HepG2 (cell line): ENCODE measurements around the gene SALL4. TPM values are rescaled to one million over a fixed set of nuclear protein-coding genes. Genes with fewer than 3 reads are reported as not detected.
A peak's percentile ranks its signal among the peaks of the same experiment; 100 is the strongest.

ENCODE experiments used
- ATF7 ChIP-seq, 2 experiments: fragments of 450-650 bp in 1 of 2; sonication (generic) in 1 of 2; formaldehyde crosslinking in 1 of 2; IDR thresholded peaks; 2 replicates each; pipeline versions ENCODE4 v1.4.0 to v1.6.1; 2016 to 2020; ENCODE audit warnings: antibody characterized with exemption in 1 of 2, mild to moderate bottlenecking in 1 of 2, missing genetic modification reagents in 1 of 2
- CBX1 ChIP-seq: IDR thresholded peaks from one replicate; pipeline ENCODE4 v1.6.1; 2016; ENCODE audit warnings: antibody characterized with exemption, low read depth
- ELF3 ChIP-seq: IDR thresholded peaks from 2 replicates; pipeline ENCODE4 v1.6.1; 2016; ENCODE audit warnings: missing genetic modification reagents, missing compliant biosample characterization
- FOSL2 ChIP-seq: sonication (generic); formaldehyde crosslinking; IDR thresholded peaks from 2 replicates; pipeline ENCODE4 v1.4.0; 2020; ENCODE audit warnings: missing genetic modification reagents
- JUN ChIP-seq: sonication (generic); formaldehyde crosslinking; IDR thresholded peaks from 2 replicates; pipeline ENCODE4 v1.4.0; 2020; ENCODE audit warnings: mild to moderate bottlenecking, missing genetic modification reagents
- KLF12 ChIP-seq: sonication (generic); formaldehyde crosslinking; IDR thresholded peaks from 2 replicates; pipeline ENCODE4 v1.4.0; 2020; ENCODE audit warnings: missing genetic modification reagents, borderline replicate concordance
- MED1 ChIP-seq: sonication (generic); formaldehyde crosslinking; IDR thresholded peaks from 2 replicates; pipeline ENCODE4 v1.4.0; 2020; ENCODE audit warnings: missing genetic modification reagents
- NPAS2 ChIP-seq: sonication (generic); formaldehyde crosslinking; IDR thresholded peaks from 2 replicates; pipeline ENCODE4 v1.8.0; 2022; ENCODE audit warnings: mild to moderate bottlenecking, missing genetic modification reagents, borderline replicate concordance
- TOE1 ChIP-seq: sonication (generic); formaldehyde crosslinking; IDR thresholded peaks from 2 replicates; pipeline ENCODE4 v1.4.0; 2020; ENCODE audit warnings: mild to moderate bottlenecking, missing genetic modification reagents
- ZNF160 ChIP-seq: sonication (generic); formaldehyde crosslinking; IDR thresholded peaks from 2 replicates; pipeline ENCODE4 v1.8.0; 2022; ENCODE audit warnings: mild to moderate bottlenecking, inconsistent platforms, missing genetic modification reagents
- ZNF256 ChIP-seq: sonication (generic); formaldehyde crosslinking; conservative IDR thresholded peaks from 2 replicates; pipeline ENCODE4 v1.4.0; 2020; ENCODE audit warnings: missing genetic modification reagents
- ZNF367 ChIP-seq: sonication (generic); formaldehyde crosslinking; IDR thresholded peaks from 2 replicates; pipeline ENCODE4 v1.4.0; 2020; ENCODE audit warnings: missing genetic modification reagents, borderline replicate concordance
- ZNF550 ChIP-seq: sonication (generic); formaldehyde crosslinking; IDR thresholded peaks from 2 replicates; pipeline ENCODE4 v1.4.0; 2020; ENCODE audit warnings: mild to moderate bottlenecking, missing genetic modification reagents, borderline replicate concordance
- polyA plus RNA-seq, 8 experiments: library from polyadenylated mRNA; depleted of rRNA in 3 of 8; stranded (reverse) in 7 of 8; unstranded in 1 of 8; fragments of >200 nt; fragmentation: Illumina TruSeq in 4 of 8; extraction: Trizol in 4 of 8; gene quantifications; 2 replicates each; pipeline versions ENCODE4 v1.2.1 to v1.2.3, GENCODE V29; 2011 to 2016; ENCODE audit warnings: low read depth in 4 of 8, missing spikeins in 1 of 8, mixed read lengths in 1 of 8; ENCODE audit not compliant: insufficient read depth in 1 of 8
- total RNA-seq, 5 experiments: library from RNA; depleted of rRNA; stranded (reverse); fragments of >200 nt; fragmentation: Illumina TruSeq; extraction: Trizol; gene quantifications; 2 replicates each; pipeline ENCODE4 v1.2.3, GENCODE V29; 2016; ENCODE audit warnings: low read depth in 1 of 5
- TF ChIP-seq, protein P1 (sequence below), 2 experiments: sonication (generic) in 1 of 2; formaldehyde crosslinking in 1 of 2; IDR thresholded peaks; 2 replicates each; pipeline versions ENCODE4 v1.4.0 to v1.6.1; 2016 to 2020; ENCODE audit warnings: borderline replicate concordance in 1 of 2, low read depth in 1 of 2, mild to moderate bottlenecking in 1 of 2, missing genetic modification reagents in 1 of 2
- TF ChIP-seq, protein P2 (sequence below): sonication (generic); formaldehyde crosslinking; conservative IDR thresholded peaks from 2 replicates; pipeline ENCODE4 v1.5.0; 2020; ENCODE audit warnings: missing genetic modification reagents
- TF ChIP-seq, protein P3 (sequence below): IDR thresholded peaks from 2 replicates; pipeline ENCODE4 v1.4.0; 2020; ENCODE audit warnings: mild to moderate bottlenecking, missing genetic modification reagents
- TF ChIP-seq, protein P4 (sequence below): sonication (generic); formaldehyde crosslinking; IDR thresholded peaks from 2 replicates; pipeline ENCODE4 v1.5.0; 2020; ENCODE audit warnings: mild to moderate bottlenecking, missing genetic modification reagents

Gene SALL4
- total and polyA plus RNA-seq, 2 of the 13 experiments (the other 11 are each of a cell fraction or from before 2014, with no cell fraction given) = 0.33 to 1.8 TPM

DNA sequence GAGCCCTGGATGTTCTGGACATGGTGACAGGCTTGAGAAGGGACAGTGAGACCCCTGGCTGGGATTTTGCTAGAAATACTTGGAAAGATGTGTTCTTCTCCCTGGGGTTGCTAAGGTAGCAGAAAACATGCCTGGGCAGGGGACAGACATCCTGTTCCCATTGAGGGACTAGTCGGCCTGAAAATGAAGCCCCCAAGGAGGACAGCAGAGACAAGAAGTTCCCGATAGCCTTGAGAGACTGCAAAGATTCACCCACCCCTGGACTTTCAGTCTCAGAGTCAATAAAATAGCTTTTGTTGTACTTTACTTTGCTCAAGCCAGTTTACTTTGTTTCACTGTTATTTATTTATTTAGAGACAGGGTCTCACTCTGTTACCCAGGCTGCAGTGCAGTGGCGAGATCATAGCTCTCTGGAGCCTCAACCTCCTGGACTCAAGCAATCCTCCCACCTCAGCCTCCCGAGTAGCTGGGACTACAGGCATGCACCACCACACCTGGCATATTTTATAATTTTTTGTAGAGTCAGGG is 62.5 kb downstream of the SALL4 start (continued):
- TF ChIP-seq, protein P1, sequence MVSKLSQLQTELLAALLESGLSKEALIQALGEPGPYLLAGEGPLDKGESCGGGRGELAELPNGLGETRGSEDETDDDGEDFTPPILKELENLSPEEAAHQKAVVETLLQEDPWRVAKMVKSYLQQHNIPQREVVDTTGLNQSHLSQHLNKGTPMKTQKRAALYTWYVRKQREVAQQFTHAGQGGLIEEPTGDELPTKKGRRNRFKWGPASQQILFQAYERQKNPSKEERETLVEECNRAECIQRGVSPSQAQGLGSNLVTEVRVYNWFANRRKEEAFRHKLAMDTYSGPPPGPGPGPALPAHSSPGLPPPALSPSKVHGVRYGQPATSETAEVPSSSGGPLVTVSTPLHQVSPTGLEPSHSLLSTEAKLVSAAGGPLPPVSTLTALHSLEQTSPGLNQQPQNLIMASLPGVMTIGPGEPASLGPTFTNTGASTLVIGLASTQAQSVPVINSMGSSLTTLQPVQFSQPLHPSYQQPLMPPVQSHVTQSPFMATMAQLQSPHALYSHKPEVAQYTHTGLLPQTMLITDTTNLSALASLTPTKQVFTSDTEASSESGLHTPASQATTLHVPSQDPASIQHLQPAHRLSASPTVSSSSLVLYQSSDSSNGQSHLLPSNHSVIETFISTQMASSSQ (IDR thresholded peaks at IDR 0.05; ENCODE audit: low read depth) = no peak
- TF ChIP-seq, protein P1 (CRISPR knock-in tag; IDR thresholded peaks at IDR 0.05; ENCODE audit: borderline replicate concordance) = no peak
- TF ChIP-seq CBX1 (peak; percentile 31), ZNF367 (CRISPR knock-in tag) (no peak), ZNF160 (CRISPR knock-in tag) (no peak), MED1 (CRISPR knock-in tag) (peak; percentile 35; the same call in 1 of the 2 replicates), ZNF550 (no peak), FOSL2 (CRISPR knock-in tag) (no peak), NPAS2 (CRISPR knock-in tag) (no peak), ELF3 (no peak), JUN (CRISPR knock-in tag) (0 out of 2 replicates have a peak, but pooled peaks have one; percentile 30), TOE1 (CRISPR knock-in tag) (no peak), ZNF256 (no peak), ATF7 (IDR thresholded peaks at IDR 0.05) (no peak), ATF7 (CRISPR knock-in tag; IDR thresholded peaks at IDR 0.05) (peak; percentile 31; the same call in 1 of the 2 replicates), KLF12 (CRISPR knock-in tag) (no peak)
- TF ChIP-seq, protein P2, sequence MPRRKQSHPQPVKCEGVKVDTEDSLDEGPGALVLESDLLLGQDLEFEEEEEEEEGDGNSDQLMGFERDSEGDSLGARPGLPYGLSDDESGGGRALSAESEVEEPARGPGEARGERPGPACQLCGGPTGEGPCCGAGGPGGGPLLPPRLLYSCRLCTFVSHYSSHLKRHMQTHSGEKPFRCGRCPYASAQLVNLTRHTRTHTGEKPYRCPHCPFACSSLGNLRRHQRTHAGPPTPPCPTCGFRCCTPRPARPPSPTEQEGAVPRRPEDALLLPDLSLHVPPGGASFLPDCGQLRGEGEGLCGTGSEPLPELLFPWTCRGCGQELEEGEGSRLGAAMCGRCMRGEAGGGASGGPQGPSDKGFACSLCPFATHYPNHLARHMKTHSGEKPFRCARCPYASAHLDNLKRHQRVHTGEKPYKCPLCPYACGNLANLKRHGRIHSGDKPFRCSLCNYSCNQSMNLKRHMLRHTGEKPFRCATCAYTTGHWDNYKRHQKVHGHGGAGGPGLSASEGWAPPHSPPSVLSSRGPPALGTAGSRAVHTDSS (CRISPR knock-in tag) = no peak
- TF ChIP-seq, protein P3, sequence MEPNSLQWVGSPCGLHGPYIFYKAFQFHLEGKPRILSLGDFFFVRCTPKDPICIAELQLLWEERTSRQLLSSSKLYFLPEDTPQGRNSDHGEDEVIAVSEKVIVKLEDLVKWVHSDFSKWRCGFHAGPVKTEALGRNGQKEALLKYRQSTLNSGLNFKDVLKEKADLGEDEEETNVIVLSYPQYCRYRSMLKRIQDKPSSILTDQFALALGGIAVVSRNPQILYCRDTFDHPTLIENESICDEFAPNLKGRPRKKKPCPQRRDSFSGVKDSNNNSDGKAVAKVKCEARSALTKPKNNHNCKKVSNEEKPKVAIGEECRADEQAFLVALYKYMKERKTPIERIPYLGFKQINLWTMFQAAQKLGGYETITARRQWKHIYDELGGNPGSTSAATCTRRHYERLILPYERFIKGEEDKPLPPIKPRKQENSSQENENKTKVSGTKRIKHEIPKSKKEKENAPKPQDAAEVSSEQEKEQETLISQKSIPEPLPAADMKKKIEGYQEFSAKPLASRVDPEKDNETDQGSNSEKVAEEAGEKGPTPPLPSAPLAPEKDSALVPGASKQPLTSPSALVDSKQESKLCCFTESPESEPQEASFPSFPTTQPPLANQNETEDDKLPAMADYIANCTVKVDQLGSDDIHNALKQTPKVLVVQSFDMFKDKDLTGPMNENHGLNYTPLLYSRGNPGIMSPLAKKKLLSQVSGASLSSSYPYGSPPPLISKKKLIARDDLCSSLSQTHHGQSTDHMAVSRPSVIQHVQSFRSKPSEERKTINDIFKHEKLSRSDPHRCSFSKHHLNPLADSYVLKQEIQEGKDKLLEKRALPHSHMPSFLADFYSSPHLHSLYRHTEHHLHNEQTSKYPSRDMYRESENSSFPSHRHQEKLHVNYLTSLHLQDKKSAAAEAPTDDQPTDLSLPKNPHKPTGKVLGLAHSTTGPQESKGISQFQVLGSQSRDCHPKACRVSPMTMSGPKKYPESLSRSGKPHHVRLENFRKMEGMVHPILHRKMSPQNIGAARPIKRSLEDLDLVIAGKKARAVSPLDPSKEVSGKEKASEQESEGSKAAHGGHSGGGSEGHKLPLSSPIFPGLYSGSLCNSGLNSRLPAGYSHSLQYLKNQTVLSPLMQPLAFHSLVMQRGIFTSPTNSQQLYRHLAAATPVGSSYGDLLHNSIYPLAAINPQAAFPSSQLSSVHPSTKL (CRISPR knock-in tag) = peak; percentile 61; the same call in 1 of the 2 replicates
- TF ChIP-seq, protein P4, sequence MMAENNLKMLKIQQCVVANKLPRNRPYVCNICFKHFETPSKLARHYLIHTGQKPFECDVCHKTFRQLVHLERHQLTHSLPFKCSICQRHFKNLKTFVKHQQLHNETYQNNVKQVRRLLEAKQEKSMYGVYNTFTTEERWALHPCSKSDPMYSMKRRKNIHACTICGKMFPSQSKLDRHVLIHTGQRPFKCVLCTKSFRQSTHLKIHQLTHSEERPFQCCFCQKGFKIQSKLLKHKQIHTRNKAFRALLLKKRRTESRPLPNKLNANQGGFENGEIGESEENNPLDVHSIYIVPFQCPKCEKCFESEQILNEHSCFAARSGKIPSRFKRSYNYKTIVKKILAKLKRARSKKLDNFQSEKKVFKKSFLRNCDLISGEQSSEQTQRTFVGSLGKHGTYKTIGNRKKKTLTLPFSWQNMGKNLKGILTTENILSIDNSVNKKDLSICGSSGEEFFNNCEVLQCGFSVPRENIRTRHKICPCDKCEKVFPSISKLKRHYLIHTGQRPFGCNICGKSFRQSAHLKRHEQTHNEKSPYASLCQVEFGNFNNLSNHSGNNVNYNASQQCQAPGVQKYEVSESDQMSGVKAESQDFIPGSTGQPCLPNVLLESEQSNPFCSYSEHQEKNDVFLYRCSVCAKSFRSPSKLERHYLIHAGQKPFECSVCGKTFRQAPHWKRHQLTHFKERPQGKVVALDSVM (CRISPR knock-in tag) = peak; percentile 99
